ENCODE data around the gene LRRC40. TPM values are rescaled to one million over a fixed set of nuclear protein-coding genes. Genes with fewer than 3 reads are reported as not detected.
"Not testable (repeated sequence)": the region's sequence is repeated elsewhere in the genome, so short reads cannot be mapped to it uniquely, and the experiment has no call there.

The LRRC40 gene
- total and polyA plus RNA-seq, 4 donors: 21.5 to 58.6 (median 39.5) TPM

GRCh38 chr1:70222716-70223235, 17.4 kb upstream of the LRRC40 start:
- Histone ChIP-seq H3K4me3 (ENCODE audit: low read depth, low read length) (peak overlapping the region; percentile 77), H3K36me3 (ENCODE audit: control insufficient read depth, insufficient read depth, low read length) (peaks cover 2% of the 10 kb centered on the region), H3K27ac (ENCODE audit: low read depth, low read length) (no peak overlapping the region), H3K9me3 (ENCODE audit: control insufficient read depth, insufficient read depth, low read length) (no peaks in the 10 kb centered on the region), H3K27me3 (ENCODE audit: control insufficient read depth, insufficient read depth, low read length) (no peaks in the 10 kb centered on the region), H3K4me1 (ENCODE audit: control insufficient read depth, insufficient read depth, low read length) (peaks cover 6% of the 10 kb centered on the region)
- DNase-seq (ENCODE audit: low read depth in 4 of 6, low spot score in 6 of 6): no peak
- no CpG with 5 or more reads among the region's 3 CpGs for WGBS (ENCODE audit: insufficient coverage)

GRCh38 chr1:70221238-70222121, 16.1 kb upstream of the LRRC40 start, which contains the start of gene SRSF11:
Gene SRSF11, plus strand, starts transcription at chr1:70221380. Its CDS starts 257 bp downstream, at chr1:70221637.
- 0% methylated on average over 55 of the region's 74 CpGs for WGBS (ENCODE audit: insufficient coverage)
- peak; percentile 77 to 99 (median 93) for DNase-seq (ENCODE audit: low read depth in 4 of 6, low spot score in 6 of 6)
- H3K9me3 ChIP-seq (ENCODE audit: control insufficient read depth, insufficient read depth, low read length): no peaks in the 10 kb centered on the region
- H3K27ac ChIP-seq (ENCODE audit: low read depth, low read length): peak within 1 kb of the TSS; percentile 97
- H3K27me3 ChIP-seq (ENCODE audit: control insufficient read depth, insufficient read depth, low read length): no peaks in the 10 kb centered on the region
- H3K36me3 ChIP-seq (ENCODE audit: control insufficient read depth, insufficient read depth, low read length): peaks cover 2% of the 10 kb centered on the region
- H3K4me1 ChIP-seq (ENCODE audit: control insufficient read depth, insufficient read depth, low read length): peaks cover 6% of the 10 kb centered on the region
- peak within 1 kb of the TSS; percentile 77 for H3K4me3 ChIP-seq (ENCODE audit: low read depth, low read length)

- peak overlapping the region; percentile 97 for H3K27ac ChIP-seq (ENCODE audit: low read depth, low read length)
- WGBS (ENCODE audit: insufficient coverage): 48% methylated on average over 7 of the region's 17 CpGs
- H3K9me3 ChIP-seq (ENCODE audit: control insufficient read depth, insufficient read depth, low read length): no peaks in the 10 kb centered on the region
- peak overlapping the region; percentile 77 for H3K4me3 ChIP-seq (ENCODE audit: low read depth, low read length)
- H3K36me3 ChIP-seq (ENCODE audit: control insufficient read depth, insufficient read depth, low read length): peaks cover 4% of the 10 kb centered on the region
- H3K4me1 ChIP-seq (ENCODE audit: control insufficient read depth, insufficient read depth, low read length): peaks cover 6% of the 10 kb centered on the region
- H3K27me3 ChIP-seq (ENCODE audit: control insufficient read depth, insufficient read depth, low read length): no peaks in the 10 kb centered on the region
- DNase-seq (ENCODE audit: low read depth in 4 of 6, low spot score in 6 of 6): no peak
These were observed 15.3 kb upstream of the LRRC40 start for GRCh38 chr1:70220517-70221237.

- Histone ChIP-seq H3K4me1 (ENCODE audit: control insufficient read depth, insufficient read depth, low read length) (peaks cover 6% of the 10 kb centered on the region), H3K36me3 (ENCODE audit: control insufficient read depth, insufficient read depth, low read length) (peaks cover 6% of the 10 kb centered on the region), H3K9me3 (ENCODE audit: control insufficient read depth, insufficient read depth, low read length) (no peaks in the 10 kb centered on the region), H3K27ac (ENCODE audit: low read depth, low read length) (no peak overlapping the region), H3K4me3 (ENCODE audit: low read depth, low read length) (no peak overlapping the region), H3K27me3 (ENCODE audit: control insufficient read depth, insufficient read depth, low read length) (no peaks in the 10 kb centered on the region)
- DNase-seq (ENCODE audit: low read depth in 4 of 6, low spot score in 6 of 6): no peak
- 100% methylated on average over 1 of the region's 2 CpGs for WGBS (ENCODE audit: insufficient coverage)
These were observed 14.6 kb upstream of the LRRC40 start for GRCh38 chr1:70220015-70220414.

- Histone ChIP-seq H3K36me3 (ENCODE audit: control insufficient read depth, insufficient read depth, low read length) (peaks cover 9% of the 10 kb centered on the region), H3K4me1 (ENCODE audit: control insufficient read depth, insufficient read depth, low read length) (peaks cover 6% of the 10 kb centered on the region), H3K27ac (ENCODE audit: low read depth, low read length) (no peak overlapping the region), H3K4me3 (ENCODE audit: low read depth, low read length) (no peak overlapping the region), H3K9me3 (ENCODE audit: control insufficient read depth, insufficient read depth, low read length) (no peaks in the 10 kb centered on the region), H3K27me3 (ENCODE audit: control insufficient read depth, insufficient read depth, low read length) (no peaks in the 10 kb centered on the region)
- DNase-seq (ENCODE audit: low read depth in 4 of 6, low spot score in 6 of 6): no peak
These were observed 6.2 kb upstream of the LRRC40 start for GRCh38 chr1:70211541-70211940.

- H3K9me3 ChIP-seq (ENCODE audit: control insufficient read depth, insufficient read depth, low read length): no peaks in the 10 kb centered on the region
- WGBS (ENCODE audit: insufficient coverage): no CpG with 5 or more reads among the region's 1 CpG
- peaks cover 8% of the 10 kb centered on the region for H3K36me3 ChIP-seq (ENCODE audit: control insufficient read depth, insufficient read depth, low read length)
- H3K4me1 ChIP-seq (ENCODE audit: control insufficient read depth, insufficient read depth, low read length): peaks cover 6% of the 10 kb centered on the region
- H3K27ac ChIP-seq (ENCODE audit: low read depth, low read length): no peak overlapping the region
- no peak for DNase-seq (ENCODE audit: low read depth in 4 of 6, low spot score in 6 of 6)
- H3K4me3 ChIP-seq (ENCODE audit: low read depth, low read length): no peak overlapping the region
- no peaks in the 10 kb centered on the region for H3K27me3 ChIP-seq (ENCODE audit: control insufficient read depth, insufficient read depth, low read length)
These were observed 5.4 kb upstream of the LRRC40 start for GRCh38 chr1:70210820-70211219.

GRCh38 chr1:70208292-70208691, 2.9 kb upstream of the LRRC40 start:
- peaks cover 5% of the 10 kb centered on the region for H3K36me3 ChIP-seq (ENCODE audit: control insufficient read depth, insufficient read depth, low read length)
- 100% methylated on average over 3 of the region's 7 CpGs for WGBS (ENCODE audit: insufficient coverage)
- H3K27me3 ChIP-seq (ENCODE audit: control insufficient read depth, insufficient read depth, low read length): no peaks in the 10 kb centered on the region
- DNase-seq (ENCODE audit: low read depth in 4 of 6, low spot score in 6 of 6): no peak
- no peak overlapping the region for H3K27ac ChIP-seq (ENCODE audit: low read depth, low read length)
- H3K9me3 ChIP-seq (ENCODE audit: control insufficient read depth, insufficient read depth, low read length): no peaks in the 10 kb centered on the region
- no peak overlapping the region for H3K4me3 ChIP-seq (ENCODE audit: low read depth, low read length)
- peaks cover 6% of the 10 kb centered on the region for H3K4me1 ChIP-seq (ENCODE audit: control insufficient read depth, insufficient read depth, low read length)

- Histone ChIP-seq H3K4me3 (ENCODE audit: low read depth, low read length) (no peak overlapping the region), H3K36me3 (ENCODE audit: control insufficient read depth, insufficient read depth, low read length) (peaks cover 5% of the 10 kb centered on the region), H3K27ac (ENCODE audit: low read depth, low read length) (no peak overlapping the region), H3K4me1 (ENCODE audit: control insufficient read depth, insufficient read depth, low read length) (peaks cover 6% of the 10 kb centered on the region), H3K27me3 (ENCODE audit: control insufficient read depth, insufficient read depth, low read length) (no peaks in the 10 kb centered on the region), H3K9me3 (ENCODE audit: control insufficient read depth, insufficient read depth, low read length) (no peaks in the 10 kb centered on the region)
- WGBS (ENCODE audit: insufficient coverage): no CpG with 5 or more reads among the region's 4 CpGs
- no peak for DNase-seq (ENCODE audit: low read depth in 4 of 6, low spot score in 6 of 6)
These were observed 2.1 kb upstream of the LRRC40 start for GRCh38 chr1:70207492-70207891.

- not testable (repeated sequence) for H3K9me3 ChIP-seq (ENCODE audit: control insufficient read depth, insufficient read depth, low read length); H3K27ac ChIP-seq (ENCODE audit: low read depth, low read length); H3K4me1 ChIP-seq (ENCODE audit: control insufficient read depth, insufficient read depth, low read length); DNase-seq (ENCODE audit: low read depth in 4 of 6, low spot score in 6 of 6); H3K27me3 ChIP-seq (ENCODE audit: control insufficient read depth, insufficient read depth, low read length); H3K36me3 ChIP-seq (ENCODE audit: control insufficient read depth, insufficient read depth, low read length)
- peak overlapping the region; percentile 94 for H3K4me3 ChIP-seq (ENCODE audit: low read depth, low read length)
- WGBS (ENCODE audit: insufficient coverage): 89% methylated on average over 14 of the region's 17 CpGs
These were observed 1.5 kb upstream of the LRRC40 start for GRCh38 chr1:70206833-70207232.
